Stimulated activated CD4-positive, alpha-beta T cell treated with anti-CD3 and anti-CD28 coated beads, TNF-alpha, amount 100 ng/mL, for 48 hours (primary cell): ENCODE data around the gene PCK2.

Experiments
- DNase-seq, 3 donors: peaks; one replicate each; pipeline ENCODE4 v3.0.0-alpha.2; 2020; ENCODE audit warnings: low read depth in 3 of 3

Gene PCK2

GRCh38 chr14:24075485-24076301 is 18.4 kb upstream of the PCK2 start:
- no peak for DNase-seq

- no peak for DNase-seq
These were observed 17.9 kb upstream of the PCK2 start for GRCh38 chr14:24076302-24076601.

- DNase-seq: no peak
These were observed 17.0 kb upstream of the PCK2 start for GRCh38 chr14:24077086-24077485.

GRCh38 chr14:24078146-24078545 is 16.0 kb upstream of the PCK2 start:
- no peak for DNase-seq

GRCh38 chr14:24079491-24080141 is 14.5 kb upstream of the PCK2 start:
- no peak for DNase-seq

- no peak for DNase-seq
These were observed 14.0 kb upstream of the PCK2 start for GRCh38 chr14:24080142-24080530.

- DNase-seq: peak; percentile 32 to 71 (median 39)
These were observed 13.0 kb upstream of the PCK2 start for GRCh38 chr14:24080888-24081738.

GRCh38 chr14:24081739-24082211 is 12.3 kb upstream of the PCK2 start:
- no peak for DNase-seq

- DNase-seq: no peak
These were observed 11.6 kb upstream of the PCK2 start for GRCh38 chr14:24082411-24083080.

GRCh38 chr14:24083462-24083861 is 10.6 kb upstream of the PCK2 start:
- DNase-seq: no peak

- DNase-seq: no peak
These were observed 9.7 kb upstream of the PCK2 start for GRCh38 chr14:24084440-24084839.

- no peak for DNase-seq
These were observed 8.9 kb upstream of the PCK2 start for GRCh38 chr14:24085215-24085614.

- DNase-seq: no peak
These were observed 7.7 kb upstream of the PCK2 start for GRCh38 chr14:24086193-24086955.

GRCh38 chr14:24087004-24087403 is 7.1 kb upstream of the PCK2 start:
- no peak for DNase-seq

GRCh38 chr14:24088095-24088494 is 6.0 kb upstream of the PCK2 start:
- no peak for DNase-seq

GRCh38 chr14:24089890-24090289 is 4.2 kb upstream of the PCK2 start:
- no peak for DNase-seq

GRCh38 chr14:24092110-24092504 is 2.0 kb upstream of the PCK2 start:
- no peak for DNase-seq

GRCh38 chr14:24092505-24093206 is 1.5 kb upstream of the PCK2 start:
- DNase-seq: no peak

GRCh38 chr14:24093207-24093900 is 757 bp upstream of the PCK2 start:
- no peak for DNase-seq

GRCh38 chr14:24094841-24095270 is 745 bp downstream of the PCK2 start:
- no peak for DNase-seq
